PC-3 (cell line): ENCODE results near the gene HERC5. TPM values are rescaled to one million over a fixed set of nuclear protein-coding genes. Genes with fewer than 3 reads are reported as not detected.

Experiments used
- ATAC-seq: fragments of 200-7000 bp; cut with Tn5 transposase; 2 replicates; pipeline ENCODE4 v1.9.1; 2020; ENCODE audit warnings: mild to moderate bottlenecking, moderate library complexity
- BruUV-seq: library from RNA; stranded (reverse); fragments of 400-500 nt; replicated peaks from 2 replicates; lab custom pipeline; 2021; lab: Mats Ljungman, UMichigan
- CTCF ChIA-PET: fragments of 300-600 bp; sonication (Branson Sonifier 250); formaldehyde crosslinking; loops from one replicate; lab custom pipeline; 2022; ENCODE audit warnings: antibody characterized with exemption; lab: Charles Lee
- POLR2A ChIA-PET: fragments of 300-600 bp; sonication (Branson Sonifier 250); formaldehyde crosslinking; loops from one replicate; lab custom pipeline; 2022; ENCODE audit warnings: antibody characterized with exemption; ENCODE audit not compliant: unreplicated experiment; lab: Charles Lee
- DNase-seq: peaks from one replicate; pipeline ENCODE4 v3.0.0-alpha.2; 2015
- H2AFZ ChIP-seq: fragments of 300-600 bp; sonication (generic); 2 replicates; pipeline ENCODE4 v1.6.0; 2016; ENCODE audit warnings: antibody characterized with exemption, low read length
- H3F3A ChIP-seq: fragments of 300-600 bp; sonication (generic); one replicate; pipeline ENCODE4 v1.6.0; 2017; ENCODE audit warnings: antibody characterized with exemption, low read length, control low read depth, mild to moderate bottlenecking; ENCODE audit not compliant: unreplicated experiment
- H3K27ac ChIP-seq: fragments of 300-600 bp; sonication (generic); 2 replicates; pipeline ENCODE4 v1.5.1; 2016; ENCODE audit warnings: mild to moderate bottlenecking, low read length
- H3K27me3 ChIP-seq: fragments of 300-600 bp; sonication (generic); 2 replicates; pipeline ENCODE4 v1.6.1; 2016; ENCODE audit warnings: low read length, mixed read lengths
- H3K36me3 ChIP-seq: fragments of 300-600 bp; sonication (generic); 2 replicates; pipeline ENCODE4 v1.6.1; 2016; ENCODE audit warnings: low read depth, mixed run types, low read length, mixed read lengths
- H3K4me1 ChIP-seq: fragments of 300-600 bp; sonication (generic); 2 replicates; pipeline ENCODE4 v1.5.1; 2016; ENCODE audit warnings: low read length; ENCODE audit not compliant: insufficient read depth
- H3K4me2 ChIP-seq: fragments of 300-600 bp; sonication (generic); 2 replicates; pipeline ENCODE4 v1.6.0; 2016; ENCODE audit warnings: low read length
- H3K4me3 ChIP-seq: fragments of 300-600 bp; sonication (generic); 2 replicates; pipeline ENCODE4 v1.5.1; 2016; ENCODE audit warnings: mild to moderate bottlenecking, low read length, mixed read lengths
- H3K79me2 ChIP-seq: fragments of 300-600 bp; sonication (generic); 2 replicates; pipeline ENCODE4 v1.6.1; 2017; ENCODE audit warnings: low read length, mixed read lengths
- H3K9ac ChIP-seq: fragments of 300-600 bp; sonication (generic); 2 replicates; pipeline ENCODE4 v1.6.0; 2016; ENCODE audit warnings: mild to moderate bottlenecking, low read length
- H3K9me2 ChIP-seq: fragments of 300-600 bp; sonication (generic); replicated peaks from 2 replicates; pipeline ENCODE4 v1.6.1; 2016; ENCODE audit warnings: mixed run types, low read length, mixed read lengths
- H3K9me3 ChIP-seq: fragments of 300-600 bp; sonication (generic); 2 replicates; pipeline ENCODE4 v1.6.1; 2016; ENCODE audit warnings: low read length, mixed read lengths
- H4K20me1 ChIP-seq: fragments of 300-600 bp; sonication (generic); 2 replicates; pipeline ENCODE4 v1.6.1; 2016; ENCODE audit warnings: low read length, mixed read lengths
- EZH2 ChIP-seq: fragments of 300-600 bp; sonication (generic); IDR thresholded peaks from one replicate; pipeline ENCODE4 v1.6.1; 2017; ENCODE audit warnings: antibody characterized with exemption, mild to moderate bottlenecking, low read length; ENCODE audit not compliant: unreplicated experiment
- EZH2phosphoT487 ChIP-seq: fragments of 300-600 bp; sonication (generic); IDR thresholded peaks from 2 replicates; pipeline ENCODE4 v1.6.1; 2018; ENCODE audit warnings: mild to moderate bottlenecking, antibody characterized with exemption, low read length, borderline replicate concordance
- intact Hi-C: fragments of 100-400 bp; cut with micrococcal nuclease; formaldehyde crosslinking; loops from 2 replicates; pipeline ENCODE4 v1.9.0; 2023
- total RNA-seq: library from RNA; depleted of rRNA; stranded (reverse); fragments of >200 nt; gene quantifications from 2 replicates; pipeline ENCODE4 v1.2.3, GENCODE V29; 2014
- TF ChIP-seq, protein P1 (sequence below): fragments of 300-600 bp; sonication (generic); conservative IDR thresholded peaks from 2 replicates; pipeline ENCODE4 v1.5.1; 2017; ENCODE audit warnings: antibody characterized with exemption, low read depth, mild to moderate bottlenecking, low read length

HERC5 gene
- total RNA-seq, 1 experiment from 2014 or later, result 2.6 TPM

DNA sequence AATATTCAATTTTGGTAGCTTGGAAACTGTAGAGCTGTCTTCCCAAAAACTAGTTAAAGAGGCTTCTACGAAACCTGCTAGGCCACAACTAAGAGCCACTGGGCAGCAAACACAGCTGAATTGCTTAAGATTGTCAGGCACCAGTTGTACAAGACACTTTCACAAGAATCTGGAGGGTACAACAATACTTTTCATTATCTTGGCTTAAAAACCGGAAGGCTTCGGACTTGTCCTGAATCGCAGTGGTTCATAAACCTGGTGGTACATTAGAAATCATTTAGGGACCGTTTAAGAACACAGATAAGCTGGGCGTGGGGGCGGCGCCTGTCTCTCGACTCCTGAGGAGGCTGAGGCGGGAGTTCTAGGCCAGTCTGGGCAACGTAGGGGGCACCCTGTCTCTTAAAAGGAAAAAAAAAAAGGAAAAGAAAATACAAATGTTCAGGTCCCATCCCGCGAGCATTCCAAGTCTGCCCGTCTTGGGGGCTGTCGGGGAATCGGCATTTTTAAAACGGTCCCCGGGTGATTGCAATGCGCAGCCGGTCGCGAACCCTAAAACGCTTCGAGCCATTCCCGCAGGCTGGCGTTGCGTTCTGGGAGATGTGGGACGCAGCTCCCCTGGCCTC is 65.9 kb downstream of the HERC5 start:
- ATAC-seq (no peak), DNase-seq (peak; percentile 16)
- intact Hi-C loops, result loop anchor here (10.0 kb wide), 1 partner anchor 292 kb away; no protein-coding TSS in a partner anchor
- Histone ChIP-seq H3K27me3 (no peaks in the 10 kb centered on the region), H3K27ac (peak overlapping the region; percentile 62), H3F3A (no peaks in the 10 kb centered on the region), H4K20me1 (peaks cover 22% of the 10 kb centered on the region), H3K4me3 (peak overlapping the region; percentile 99), H3K79me2 (peaks cover 27% of the 10 kb centered on the region), H2AFZ (peak overlapping the region; percentile 84), H3K9me2 (no peaks in the 10 kb centered on the region), H3K4me2 (peak overlapping the region; percentile 96), H3K9me3 (no peaks in the 10 kb centered on the region), H3K9ac (peak overlapping the region; percentile 99), H3K36me3 (peaks cover 13% of the 10 kb centered on the region), H3K4me1 (peaks cover 37% of the 10 kb centered on the region)
- BruUV-seq, result no TSS peak
- ChIA-PET POLR2A (interaction anchor here (0.7 kb wide), 1 partner anchor 272 kb away, joined by 6 read pairs; no protein-coding TSS in a partner anchor), CTCF (interaction anchor here (0.6 kb wide), 1 partner anchor 380 kb away, joined by 5 read pairs; no protein-coding TSS in a partner anchor)
- no peak for TF ChIP-seq EZH2phosphoT487
- TF ChIP-seq, protein P1, sequence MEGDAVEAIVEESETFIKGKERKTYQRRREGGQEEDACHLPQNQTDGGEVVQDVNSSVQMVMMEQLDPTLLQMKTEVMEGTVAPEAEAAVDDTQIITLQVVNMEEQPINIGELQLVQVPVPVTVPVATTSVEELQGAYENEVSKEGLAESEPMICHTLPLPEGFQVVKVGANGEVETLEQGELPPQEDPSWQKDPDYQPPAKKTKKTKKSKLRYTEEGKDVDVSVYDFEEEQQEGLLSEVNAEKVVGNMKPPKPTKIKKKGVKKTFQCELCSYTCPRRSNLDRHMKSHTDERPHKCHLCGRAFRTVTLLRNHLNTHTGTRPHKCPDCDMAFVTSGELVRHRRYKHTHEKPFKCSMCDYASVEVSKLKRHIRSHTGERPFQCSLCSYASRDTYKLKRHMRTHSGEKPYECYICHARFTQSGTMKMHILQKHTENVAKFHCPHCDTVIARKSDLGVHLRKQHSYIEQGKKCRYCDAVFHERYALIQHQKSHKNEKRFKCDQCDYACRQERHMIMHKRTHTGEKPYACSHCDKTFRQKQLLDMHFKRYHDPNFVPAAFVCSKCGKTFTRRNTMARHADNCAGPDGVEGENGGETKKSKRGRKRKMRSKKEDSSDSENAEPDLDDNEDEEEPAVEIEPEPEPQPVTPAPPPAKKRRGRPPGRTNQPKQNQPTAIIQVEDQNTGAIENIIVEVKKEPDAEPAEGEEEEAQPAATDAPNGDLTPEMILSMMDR, result no peak
- TF ChIP-seq EZH2, result no peak

- H3K4me3 ChIP-seq, result peak within 1 kb of the TSS; percentile 99
- ATAC-seq (peak; percentile 93), DNase-seq (peak; percentile 87)
- no TSS peak for BruUV-seq
- CTCF ChIA-PET, result interaction anchor here (0.6 kb wide), 1 partner anchor 380 kb away, joined by 5 read pairs; no protein-coding TSS in a partner anchor
- peaks cover 13% of the 10 kb centered on the region for H3K36me3 ChIP-seq
- H4K20me1 ChIP-seq, result peaks cover 22% of the 10 kb centered on the region
- H3K4me2 ChIP-seq, result peak within 1 kb of the TSS; percentile 96
- peak within 1 kb of the TSS; percentile 99 for H3K9ac ChIP-seq
- no peaks in the 10 kb centered on the region for H3K27me3 ChIP-seq
- intact Hi-C loops, result loop anchor here (10.0 kb wide), 1 partner anchor 291 kb away; no protein-coding TSS in a partner anchor
- TF ChIP-seq, protein P1, result no peak
- TF ChIP-seq EZH2 (no peak), EZH2phosphoT487 (peak; percentile 70)
- peak within 1 kb of the TSS; percentile 84 for H2AFZ ChIP-seq
- H3K9me3 ChIP-seq, result no peaks in the 10 kb centered on the region
- POLR2A ChIA-PET, result no interaction called here
- H3K9me2 ChIP-seq, result no peaks in the 10 kb centered on the region
- peaks cover 27% of the 10 kb centered on the region for H3K79me2 ChIP-seq
- H3K4me1 ChIP-seq, result peaks cover 42% of the 10 kb centered on the region
- H3K27ac ChIP-seq, result peak within 1 kb of the TSS; percentile 62
- H3F3A ChIP-seq, result no peaks in the 10 kb centered on the region
These were observed 66.6 kb downstream of the HERC5 start, which contains the start of gene PYURF for GRCh38 chr4:88523325-88524129. Gene PYURF (minus strand): TSS chr4:88523776. CDS start chr4:88523700, 76 bp downstream.
